ENCODE measurements around the gene ADSL.

GRCh38 chr22:40432157-40432556 is 85.9 kb downstream of the ADSL start:
- TF ChIP-seq POLR2A (IDR thresholded peaks at IDR 0.05) (no peak), CTCF (IDR thresholded peaks at IDR 0.05) (no peak), POLR2AphosphoS5 (IDR thresholded peaks at IDR 0.05) (no peak)
